GM19468 (cell line): ENCODE results near the gene SHISA2.

Experiments used
- ATAC-seq: cut with Tn5 transposase; IDR thresholded peaks from one replicate; pipeline ENCODE4 v1.9.1; 2021; ENCODE audit warnings: mild to moderate bottlenecking, moderate library complexity, moderate number of reproducible peaks; ENCODE audit not compliant: unreplicated experiment; ENCODE audit errors: extremely low read depth

Gene SHISA2

GRCh38 chr13:26019881-26020870 lies 31.6 kb downstream of the SHISA2 start:
- ATAC-seq, result no peak

DNA sequence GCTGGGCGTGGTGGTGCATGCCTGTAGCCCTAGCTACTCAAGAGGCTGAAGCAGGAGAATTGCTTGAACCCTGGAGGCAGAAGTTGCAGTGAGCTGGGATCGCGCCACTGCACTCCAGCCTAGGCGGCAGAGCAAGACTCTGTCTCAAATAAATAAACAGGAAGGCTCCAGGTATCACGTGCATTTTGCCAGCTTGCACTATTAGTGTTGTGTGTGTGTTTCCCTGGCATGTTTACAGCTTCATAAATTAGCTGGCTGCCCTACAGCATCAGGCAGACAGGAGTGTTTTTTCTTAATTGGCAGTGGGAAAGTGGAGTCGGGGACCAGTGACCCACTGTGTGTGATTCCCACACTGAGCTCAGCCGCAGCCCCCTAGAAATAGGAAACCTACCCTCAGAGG lies 32.6 kb downstream of the SHISA2 start:
- no peak for ATAC-seq

DNA sequence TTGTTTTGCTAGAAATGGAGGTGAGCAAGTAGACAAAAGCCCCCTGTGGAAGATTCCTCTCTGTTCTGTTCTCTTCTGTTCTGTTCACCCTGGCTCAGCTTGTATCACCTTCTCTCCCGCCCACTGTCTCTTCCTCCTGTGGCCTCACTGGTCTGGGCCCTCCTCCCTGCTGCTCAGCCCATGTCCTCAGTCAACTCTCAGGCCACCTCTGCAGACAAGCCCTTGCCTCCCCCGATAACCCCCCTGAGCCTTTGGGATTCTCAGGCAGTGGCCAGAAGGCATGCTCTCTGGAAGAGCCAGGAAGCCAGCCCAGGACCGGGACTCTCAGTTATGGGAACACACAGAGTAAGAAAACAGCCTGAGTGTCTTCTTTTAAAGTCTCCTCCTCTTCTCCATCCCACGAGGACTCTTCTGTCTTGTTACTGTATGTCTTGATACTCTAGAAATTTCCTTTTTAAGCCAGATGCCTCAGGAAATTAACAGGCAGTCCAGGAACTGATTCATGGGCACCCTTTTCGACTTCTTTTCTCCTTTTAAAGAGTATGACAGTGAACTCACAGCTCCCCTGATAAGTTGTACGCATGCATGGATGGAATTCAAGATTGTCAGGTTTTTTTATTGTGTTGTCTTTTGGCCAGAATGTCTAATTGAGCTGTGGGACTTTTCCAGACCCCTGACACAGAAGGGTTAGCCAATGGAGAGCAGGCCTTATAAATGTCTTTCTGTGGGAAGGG lies 33.7 kb downstream of the SHISA2 start:
- ATAC-seq, result no peak

DNA sequence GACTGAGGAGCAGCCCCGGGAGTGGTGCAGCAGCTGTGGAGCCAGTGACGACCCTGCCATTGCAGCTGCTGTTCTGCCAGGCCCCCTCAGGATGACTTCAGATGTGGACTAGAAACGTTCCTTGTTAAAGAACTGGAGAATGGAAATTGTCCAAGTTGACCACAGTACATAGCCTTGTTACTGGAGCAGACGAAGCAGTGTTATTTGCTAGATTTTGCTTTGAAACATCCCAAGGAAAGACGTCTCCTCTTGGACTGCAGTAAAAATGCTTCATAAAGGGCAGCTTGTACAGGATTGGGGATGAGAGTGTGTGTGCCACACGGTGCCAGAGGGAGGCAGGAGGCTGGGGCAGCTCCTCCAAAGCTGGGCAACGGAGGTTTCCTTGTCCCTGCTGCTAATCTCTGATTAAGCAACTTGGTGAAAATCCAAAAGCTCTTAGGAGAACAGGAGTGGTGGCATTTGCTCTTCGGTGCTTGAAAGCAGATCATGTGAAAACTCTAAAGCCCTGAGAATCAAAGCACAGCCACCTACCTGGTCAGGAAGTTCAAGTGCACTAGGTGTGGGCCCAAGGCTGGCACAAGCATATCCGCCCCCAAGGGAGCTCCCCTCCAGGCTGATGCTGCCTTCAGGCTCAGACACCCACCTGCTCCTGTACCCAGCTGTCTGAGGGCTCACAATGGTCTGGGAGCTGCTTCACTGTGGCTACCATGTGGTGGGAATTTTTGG lies 34.5 kb downstream of the SHISA2 start:
- no peak for ATAC-seq

GRCh38 chr13:26016189-26016588 lies 35.6 kb downstream of the SHISA2 start:
- ATAC-seq, result no peak

DNA sequence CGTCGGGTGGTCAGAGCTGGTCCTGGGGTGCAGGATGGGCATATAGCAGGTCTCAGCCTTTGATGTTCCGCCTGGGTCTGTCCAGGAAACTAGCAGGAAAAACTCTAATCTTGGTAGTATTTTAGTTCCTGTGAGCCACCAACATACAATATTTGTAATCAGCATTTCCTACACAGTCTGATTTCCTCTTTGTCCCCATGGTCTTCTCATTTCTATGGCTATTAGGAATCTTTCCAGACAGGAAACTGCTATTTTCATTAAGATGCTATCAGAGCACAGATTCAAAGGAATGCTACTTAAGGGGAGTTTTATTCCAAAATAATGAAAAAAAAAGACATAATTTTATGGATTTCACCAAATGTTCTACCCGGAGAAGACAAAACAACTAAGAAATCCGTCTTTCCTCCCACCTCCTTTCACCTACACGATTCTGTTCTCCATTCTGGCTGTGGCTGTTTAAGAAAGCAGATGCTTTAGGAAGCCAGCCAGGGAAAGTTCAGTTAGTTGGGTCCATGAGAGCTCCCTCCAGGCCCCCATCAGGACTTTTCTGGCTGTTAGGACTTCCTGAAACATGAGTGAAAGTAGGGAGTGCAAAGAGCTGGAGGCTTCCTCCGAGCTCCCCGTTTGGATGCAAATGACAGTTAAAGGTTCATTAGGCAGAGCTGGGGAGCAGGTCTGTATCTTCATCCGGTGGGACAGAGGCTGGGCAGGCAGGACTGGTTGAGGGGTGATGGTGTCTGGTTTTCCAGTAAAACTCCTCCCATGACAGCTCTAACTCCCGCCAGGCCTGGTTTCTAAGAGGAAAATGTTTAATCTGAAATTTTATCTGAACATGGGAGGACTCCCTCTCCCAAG lies 36.3 kb downstream of the SHISA2 start:
- no peak for ATAC-seq

- no peak for ATAC-seq
Observed at GRCh38 chr13:26012995-26013394, 38.8 kb downstream of the SHISA2 start.

- ATAC-seq, result no peak
Observed at GRCh38 chr13:26011996-26012821, 39.6 kb downstream of the SHISA2 start.

DNA sequence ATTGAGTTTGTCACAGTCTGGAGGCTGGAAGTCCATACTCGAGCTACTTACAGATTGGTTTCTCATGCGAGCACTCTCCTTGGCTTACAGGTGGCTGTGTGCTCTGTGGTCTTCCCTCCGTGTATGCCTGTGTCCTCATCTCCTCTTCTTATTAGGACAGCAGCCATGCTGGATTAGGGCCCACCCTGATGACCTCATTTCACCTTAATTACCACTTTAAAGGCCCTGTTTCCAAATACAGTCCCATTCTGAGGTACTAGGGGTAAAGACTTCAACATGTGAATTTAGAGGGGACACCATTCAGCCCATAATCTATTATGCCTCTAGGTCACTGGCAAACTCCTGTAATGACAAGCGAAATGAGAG lies 40.6 kb downstream of the SHISA2 start:
- no peak for ATAC-seq

GRCh38 chr13:26010487-26011207 lies 41.2 kb downstream of the SHISA2 start:
- ATAC-seq, result no peak

GRCh38 chr13:26007261-26008125 lies 44.3 kb downstream of the SHISA2 start:
- no peak for ATAC-seq
